Fibroblast of the aortic adventitia (primary cell): ENCODE data around the gene TLE2. TPM values are rescaled to one million over a fixed set of nuclear protein-coding genes. Genes with fewer than 3 reads are reported as not detected.
"Not testable (repeated sequence)": the region's sequence is repeated elsewhere in the genome, so short reads cannot be mapped to it uniquely, and the experiment has no call there.

Source experiments
- DNase-seq: peaks from one replicate; pipeline ENCODE4 v3.0.0-alpha.2; 2010; ENCODE audit warnings: low read depth
- H3K4me3 ChIP-seq: 2 replicates; pipeline ENCODE4 v1.5.1; 2011; ENCODE audit warnings: low read depth, mild to moderate bottlenecking, control low read depth, low read length, moderate library complexity
- CTCF ChIP-seq: IDR thresholded peaks from 2 replicates; pipeline ENCODE4 v1.5.1; 2011; ENCODE audit warnings: mild to moderate bottlenecking, low read length, control low read depth, inconsistent platforms; ENCODE audit not compliant: insufficient read depth
- total RNA-seq: library from RNA; depleted of rRNA; stranded (reverse); fragments of >200 nt; gene quantifications from 2 replicates; pipeline ENCODE4 v1.2.3, GENCODE V29; 2012; ENCODE audit warnings: low replicate concordance

The TLE2 gene
- total RNA-seq, 1 donor: 5.2 TPM

GRCh38 chr19:3001235-3001800 lies 27.8 kb downstream of the TLE2 start:
- DNase-seq: no peak

DNA sequence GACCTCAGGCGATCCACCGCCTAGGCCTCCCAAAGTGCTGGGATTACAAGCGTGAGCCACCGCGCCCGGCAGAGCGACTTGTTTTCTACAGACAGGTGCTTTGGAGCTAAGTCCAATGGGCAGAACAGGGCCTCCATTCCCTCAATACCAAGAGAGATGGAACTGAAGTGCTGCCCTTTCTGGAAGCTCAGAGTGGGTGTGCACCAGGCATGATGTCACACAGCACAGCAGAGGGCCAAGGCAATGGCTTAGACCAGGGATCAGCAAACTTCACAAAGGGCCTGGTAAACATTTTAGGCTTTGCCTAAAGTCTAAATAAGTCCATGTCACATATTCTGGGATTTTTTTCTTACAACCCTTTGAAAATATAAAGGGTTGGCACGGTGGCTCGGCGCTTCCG lies 30.4 kb downstream of the TLE2 start:
- no peak for DNase-seq
- no peak for TF ChIP-seq CTCF

More at GRCh38 chr19:3001235-3001800, 27.8 kb downstream of the TLE2 start:
- H3K4me3 ChIP-seq: no peak overlapping the region
- TF ChIP-seq CTCF: no peak

GRCh38 chr19:2997720-2998119 lies 31.4 kb downstream of the TLE2 start:
- no peak overlapping the region for H3K4me3 ChIP-seq
- no peak for TF ChIP-seq CTCF
- no peak for DNase-seq

More for the DNA sequence above, 30.4 kb downstream of the TLE2 start:
- H3K4me3 ChIP-seq: no peak overlapping the region

- TF ChIP-seq CTCF: no peak
- no peak for DNase-seq
- no peak overlapping the region for H3K4me3 ChIP-seq
Observed at GRCh38 chr19:2994588-2995131, 34.4 kb downstream of the TLE2 start.

DNA sequence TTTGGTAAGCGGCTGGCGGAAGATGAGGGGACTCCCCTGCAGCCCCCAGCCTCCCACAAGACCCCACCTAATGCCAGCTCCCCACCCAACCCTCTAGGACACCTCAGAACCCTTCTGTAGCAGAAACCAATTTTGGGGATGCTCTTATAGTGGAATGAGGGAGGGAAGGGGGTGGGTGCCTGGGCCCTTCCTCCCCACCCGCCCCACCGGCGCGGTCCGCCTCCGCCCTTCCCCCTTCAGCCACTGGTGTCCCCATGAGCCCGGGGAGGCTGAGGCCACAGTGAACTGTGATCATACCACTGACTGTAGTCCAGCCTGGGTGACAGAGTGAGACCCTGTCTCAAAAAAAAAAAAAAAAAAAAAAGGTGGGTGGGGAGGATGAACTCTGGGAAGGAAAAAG lies 35.5 kb downstream of the TLE2 start:
- TF ChIP-seq CTCF: no peak
- no peak overlapping the region for H3K4me3 ChIP-seq
- no peak for DNase-seq

DNA sequence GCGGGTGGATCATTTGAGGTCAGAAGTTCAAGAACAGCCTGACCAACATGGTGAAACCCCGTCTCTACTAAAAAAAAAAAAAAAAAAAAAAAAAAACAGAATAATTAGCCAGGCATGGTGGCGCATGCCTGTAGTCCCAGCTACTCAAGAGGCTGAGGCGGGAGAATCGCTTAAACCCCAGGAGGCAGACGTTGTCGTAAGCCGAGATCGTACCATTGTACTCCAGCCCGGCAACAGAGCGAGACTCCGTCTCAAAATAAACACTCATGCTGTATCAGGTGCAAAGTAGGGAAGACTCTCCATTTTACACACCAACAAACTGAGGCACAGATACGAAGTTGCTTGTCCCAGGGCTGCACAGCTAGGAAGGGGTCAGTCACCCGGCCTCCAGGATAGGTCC lies 36.1 kb downstream of the TLE2 start:
- no peak for DNase-seq
- H3K4me3 ChIP-seq: no peak overlapping the region

GRCh38 chr19:2992333-2992732 lies 36.7 kb downstream of the TLE2 start:
- H3K4me3 ChIP-seq, DNase-seq: not testable (repeated sequence)

More for the DNA sequence above, 36.1 kb downstream of the TLE2 start:
- no peak for TF ChIP-seq CTCF
